GM23248 (cell line): ENCODE data around the gene NBEAL2. TPM values are rescaled to one million over a fixed set of nuclear protein-coding genes. Genes with fewer than 3 reads are reported as not detected.

Experiments
- DNase-seq: peaks from one replicate; pipeline ENCODE4 v3.0.0-alpha.2; 2015
- H2AFZ ChIP-seq: fragments of 200-600 bp; sonication (generic); 2 replicates; pipeline ENCODE4 v1.6.1; 2016; ENCODE audit warnings: antibody characterized with exemption
- H3F3A ChIP-seq: fragments of 200-600 bp; sonication (generic); 2 replicates; pipeline ENCODE4 v1.6.1; 2016; ENCODE audit warnings: mild to moderate bottlenecking, antibody characterized with exemption, mixed run types; ENCODE audit not compliant: insufficient read depth
- H3K27ac ChIP-seq: fragments of 200-600 bp; sonication (generic); 2 replicates; pipeline ENCODE4 v1.5.1; 2016; ENCODE audit warnings: mild to moderate bottlenecking
- H3K27me3 ChIP-seq: fragments of 200-600 bp; sonication (generic); replicated peaks from 2 replicates; pipeline ENCODE4 v1.6.1; 2016; ENCODE audit warnings: mild to moderate bottlenecking; ENCODE audit not compliant: insufficient read depth
- H3K36me3 ChIP-seq: fragments of 200-600 bp; sonication (generic); 2 replicates; pipeline ENCODE4 v1.6.1; 2016; ENCODE audit warnings: low read depth, mild to moderate bottlenecking
- H3K4me1 ChIP-seq: fragments of 200-600 bp; sonication (generic); 2 replicates; pipeline ENCODE4 v1.6.1; 2016; ENCODE audit warnings: mild to moderate bottlenecking; ENCODE audit not compliant: insufficient read depth
- H3K4me2 ChIP-seq: fragments of 200-600 bp; sonication (generic); one replicate; pipeline ENCODE4 v1.6.1; 2016; ENCODE audit warnings: mild to moderate bottlenecking; ENCODE audit not compliant: unreplicated experiment
- H3K4me3 ChIP-seq: fragments of 200-600 bp; sonication (generic); 2 replicates; pipeline ENCODE4 v1.5.1; 2016; ENCODE audit warnings: mild to moderate bottlenecking
- H3K79me2 ChIP-seq: fragments of 200-600 bp; sonication (generic); 2 replicates; pipeline ENCODE4 v1.6.1; 2016; ENCODE audit warnings: mild to moderate bottlenecking; ENCODE audit not compliant: insufficient read depth
- H3K9ac ChIP-seq: fragments of 200-600 bp; sonication (generic); 2 replicates; pipeline ENCODE4 v1.6.1; 2016; ENCODE audit warnings: mild to moderate bottlenecking
- H3K9me2 ChIP-seq: fragments of 200-600 bp; sonication (generic); 2 replicates; pipeline ENCODE4 v1.6.1; 2016; ENCODE audit warnings: mixed run types, mild to moderate bottlenecking, moderate library complexity; ENCODE audit not compliant: insufficient read depth
- H3K9me3 ChIP-seq: fragments of 200-600 bp; sonication (generic); one replicate; pipeline ENCODE4 v1.6.1; 2017; ENCODE audit warnings: low read depth
- H4K20me1 ChIP-seq: fragments of 200-600 bp; sonication (generic); 2 replicates; pipeline ENCODE4 v1.6.0; 2016; ENCODE audit not compliant: insufficient read depth
- EZH2 ChIP-seq: fragments of 200-600 bp; sonication (generic); IDR thresholded peaks from 2 replicates; pipeline ENCODE4 v1.6.1; 2018; ENCODE audit warnings: antibody characterized with exemption, mild to moderate bottlenecking; ENCODE audit not compliant: insufficient read depth, poor library complexity, severe bottlenecking
- EZH2phosphoT487 ChIP-seq: fragments of 200-600 bp; sonication (generic); IDR thresholded peaks from 2 replicates; pipeline ENCODE4 v1.6.1; 2018; ENCODE audit warnings: antibody characterized with exemption, moderate library complexity, mild to moderate bottlenecking, low read depth; ENCODE audit not compliant: insufficient read depth
- WGBS, 2 experiments: methylation state at CpG; one replicate each; pipeline ENCODE4 v1.1.6; 2015 to 2017; ENCODE audit warnings: low lambda C conversion rate in 2 of 2, low coverage in 1 of 2; ENCODE audit errors: missing lambda C conversion rate in 2 of 2; 5-methylcytosine and 5-hydroxymethylcytosine counted together
- in situ Hi-C: fragments of 300-500 bp; cut with MboI; formaldehyde crosslinking; loops from 2 replicates; pipeline ENCODE4 v1.15.0; 2020
- polyA plus RNA-seq: library from polyadenylated mRNA; unstranded; fragments of >200 nt; fragmentation: Nextera tagmentation; extraction: Ambion mirVana; gene quantifications from 2 replicates; pipeline ENCODE4 v1.2.1, GENCODE V29; 2016
- total RNA-seq: library from RNA; depleted of rRNA; stranded (reverse); fragments of >200 nt; shearing (Covaris generic); gene quantifications from 2 replicates; pipeline ENCODE4 v1.2.3, GENCODE V29; 2014

NBEAL2 gene
- total and polyA plus RNA-seq, 2 experiments from 2014 or later: 0.94 to 2.8 TPM

GRCh38 chr3:46959161-46959511 lies 20.3 kb upstream of the NBEAL2 start:
- Histone ChIP-seq H3K9me2 (no peaks in the 10 kb centered on the region), H3K9ac (no peak overlapping the region), H3K27ac (no peak overlapping the region; the same call in 1 of the 2 replicates), H3K36me3 (no peaks in the 10 kb centered on the region), H3K4me2 (no peak overlapping the region), H3F3A (peaks cover 20% of the 10 kb centered on the region), H3K27me3 (no peaks in the 10 kb centered on the region), H3K4me3 (no peak overlapping the region), H2AFZ (no peak overlapping the region), H3K79me2 (peaks cover 93% of the 10 kb centered on the region), H3K9me3 (no peaks in the 10 kb centered on the region), H4K20me1 (peaks cover 25% of the 10 kb centered on the region), H3K4me1 (peaks cover 22% of the 10 kb centered on the region)
- in situ Hi-C loops: no loop called here
- WGBS, 2 experiments: 72 to 80% methylated on average over 6 of the region's 6 CpGs
- DNase-seq: peak; percentile 33
- no peak for TF ChIP-seq EZH2phosphoT487
- no peak for TF ChIP-seq EZH2

GRCh38 chr3:46960081-46960701 lies 19.3 kb upstream of the NBEAL2 start:
- peak overlapping the region; percentile 43; the same call in 1 of the 2 replicates for H3K9ac ChIP-seq

GRCh38 chr3:46960835-46961234 lies 18.6 kb upstream of the NBEAL2 start:
- WGBS, 2 experiments: 88 to 100% methylated on average over 1 of the region's 1 CpG
- H3F3A ChIP-seq: peaks cover 20% of the 10 kb centered on the region
- peaks cover 89% of the 10 kb centered on the region for H3K79me2 ChIP-seq
- H3K27me3 ChIP-seq: no peaks in the 10 kb centered on the region
- H3K4me1 ChIP-seq: peaks cover 22% of the 10 kb centered on the region
- no peaks in the 10 kb centered on the region for H3K36me3 ChIP-seq
- TF ChIP-seq EZH2: no peak
- no peak for TF ChIP-seq EZH2phosphoT487
- peak overlapping the region; percentile 60; the same call in 1 of the 2 replicates for H3K27ac ChIP-seq
- no peak overlapping the region for H3K4me2 ChIP-seq
- H2AFZ ChIP-seq: no peak overlapping the region
- H3K9me2 ChIP-seq: no peaks in the 10 kb centered on the region
- no peak for DNase-seq
- H3K4me3 ChIP-seq: no peak overlapping the region
- H4K20me1 ChIP-seq: peaks cover 25% of the 10 kb centered on the region
- in situ Hi-C loops: no loop called here
- no peaks in the 10 kb centered on the region for H3K9me3 ChIP-seq
- H3K9ac ChIP-seq: peak overlapping the region; percentile 43; the same call in 1 of the 2 replicates

More at GRCh38 chr3:46960081-46960701, 19.3 kb upstream of the NBEAL2 start:
- H3K27ac ChIP-seq: peak overlapping the region; percentile 60
- peak; percentile 86 for DNase-seq
- no peak overlapping the region for H3K4me2 ChIP-seq
- no peak for TF ChIP-seq EZH2
- TF ChIP-seq EZH2phosphoT487: no peak
- H3K4me1 ChIP-seq: peaks cover 22% of the 10 kb centered on the region
- no peaks in the 10 kb centered on the region for H3K36me3 ChIP-seq
- in situ Hi-C loops: no loop called here
- H3F3A ChIP-seq: peaks cover 20% of the 10 kb centered on the region
- no peaks in the 10 kb centered on the region for H3K9me2 ChIP-seq
- no peak overlapping the region; the same call in 1 of the 2 replicates for H3K4me3 ChIP-seq
- H3K79me2 ChIP-seq: peaks cover 89% of the 10 kb centered on the region
- no peak overlapping the region for H2AFZ ChIP-seq
- WGBS, 2 experiments: 27% methylated on average over 4 of the region's 4 CpGs
- peaks cover 25% of the 10 kb centered on the region for H4K20me1 ChIP-seq
- H3K27me3 ChIP-seq: no peaks in the 10 kb centered on the region
- no peaks in the 10 kb centered on the region for H3K9me3 ChIP-seq

GRCh38 chr3:46962427-46962826 lies 17.0 kb upstream of the NBEAL2 start:
- H3K4me3 ChIP-seq: no peak overlapping the region
- H3K9me2 ChIP-seq: no peaks in the 10 kb centered on the region
- 96 to 100% methylated on average over 1 of the region's 1 CpG for WGBS, 2 experiments
- in situ Hi-C loops: no loop called here
- H3K27me3 ChIP-seq: no peaks in the 10 kb centered on the region
- no peak for DNase-seq
- peaks cover 20% of the 10 kb centered on the region for H3F3A ChIP-seq
- H3K4me1 ChIP-seq: peaks cover 22% of the 10 kb centered on the region
- no peak overlapping the region for H3K27ac ChIP-seq
- no peak overlapping the region for H3K9ac ChIP-seq
- H3K4me2 ChIP-seq: no peak overlapping the region
- H3K36me3 ChIP-seq: no peaks in the 10 kb centered on the region
- no peaks in the 10 kb centered on the region for H3K9me3 ChIP-seq
- no peak overlapping the region for H2AFZ ChIP-seq
- H3K79me2 ChIP-seq: peaks cover 89% of the 10 kb centered on the region
- peaks cover 25% of the 10 kb centered on the region for H4K20me1 ChIP-seq
- TF ChIP-seq EZH2phosphoT487 (no peak), EZH2 (no peak)
